T follicular helper cell (primary cell): ENCODE measurements around the gene COBL.

Experiments
- DNase-seq: peaks from one replicate; pipeline ENCODE4 v3.0.0-alpha.2; 2020; ENCODE audit warnings: low read depth

Gene COBL

DNA sequence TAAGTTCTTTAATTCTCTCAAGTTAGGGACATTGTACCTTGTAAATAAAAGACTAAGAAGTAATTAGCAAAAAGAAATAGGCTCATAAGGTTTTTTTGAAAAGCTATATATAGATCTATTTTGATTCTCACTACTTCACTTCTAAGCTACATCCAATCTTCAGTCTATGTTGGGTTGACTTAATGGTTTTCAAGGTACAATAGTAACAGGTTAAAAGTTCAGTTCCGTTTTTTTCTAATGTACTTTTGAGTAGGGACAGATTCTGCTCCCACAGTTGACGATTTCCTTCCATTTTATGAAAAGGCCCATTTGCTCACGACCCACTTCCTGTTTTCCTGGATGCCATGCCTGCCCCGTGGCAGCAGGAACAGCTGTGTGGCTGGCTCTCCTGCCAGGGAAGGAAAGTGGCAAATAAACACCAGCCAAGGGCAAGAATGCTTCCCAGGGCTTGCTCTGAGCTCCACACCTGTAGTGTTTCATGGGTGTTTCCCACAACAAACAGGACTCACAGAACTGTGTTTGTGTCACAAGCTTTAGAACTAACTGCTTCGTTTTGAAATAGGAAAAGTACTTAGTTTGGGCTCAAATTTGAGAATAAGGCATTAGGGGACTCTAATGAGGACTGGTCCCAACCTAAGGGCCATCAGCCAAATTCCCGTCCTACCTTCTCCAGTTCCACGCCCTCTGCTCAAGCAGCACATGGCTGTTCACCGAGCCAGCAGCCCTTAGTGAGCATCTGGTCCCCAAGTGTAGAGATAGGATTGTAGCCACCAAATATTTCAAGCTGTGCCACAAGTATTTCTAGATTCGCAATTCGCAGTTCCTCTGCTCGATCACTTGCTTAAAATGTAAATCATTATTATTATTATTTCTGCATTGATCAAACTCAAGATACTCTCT is 240.7 kb downstream of the COBL start:
- DNase-seq: no peak

DNA sequence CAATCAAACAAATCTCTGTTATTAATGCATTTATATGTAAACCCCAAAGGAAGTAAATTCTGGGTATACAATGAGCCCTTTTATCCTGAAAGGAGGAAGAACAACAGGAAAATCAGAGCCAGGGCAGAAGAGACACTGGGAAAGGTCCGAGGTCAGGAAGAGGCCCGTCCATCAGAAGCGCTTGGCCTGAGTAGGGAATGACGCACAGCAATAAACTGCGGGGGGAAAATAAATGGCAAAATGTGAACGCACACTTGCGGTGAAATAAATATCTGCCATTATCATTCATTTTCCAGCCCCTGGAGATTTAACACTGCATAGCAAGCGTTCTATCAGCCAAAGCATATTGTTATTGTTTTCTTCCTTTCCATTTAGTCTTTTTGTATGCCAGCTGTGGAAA is 243.4 kb downstream of the COBL start:
- no peak for DNase-seq

DNA sequence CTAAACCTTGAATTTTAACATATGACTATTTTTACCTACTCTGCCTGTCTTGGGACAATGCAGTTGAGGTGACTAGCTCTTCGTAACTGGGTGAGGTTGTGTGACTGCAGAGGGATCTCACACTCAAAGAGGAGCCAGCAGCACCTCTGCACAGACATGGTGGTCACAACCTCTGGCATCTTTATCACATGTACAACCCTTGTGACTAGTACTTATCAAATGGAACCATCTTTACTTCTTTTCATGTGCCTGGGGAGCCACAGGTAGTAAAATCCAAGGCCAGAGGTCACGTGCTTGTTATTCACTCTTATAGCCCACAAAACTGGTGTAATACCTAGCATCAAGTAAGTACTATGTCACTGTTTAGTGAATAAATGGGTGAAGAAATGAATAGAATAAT is 244.3 kb downstream of the COBL start:
- no peak for DNase-seq

DNA sequence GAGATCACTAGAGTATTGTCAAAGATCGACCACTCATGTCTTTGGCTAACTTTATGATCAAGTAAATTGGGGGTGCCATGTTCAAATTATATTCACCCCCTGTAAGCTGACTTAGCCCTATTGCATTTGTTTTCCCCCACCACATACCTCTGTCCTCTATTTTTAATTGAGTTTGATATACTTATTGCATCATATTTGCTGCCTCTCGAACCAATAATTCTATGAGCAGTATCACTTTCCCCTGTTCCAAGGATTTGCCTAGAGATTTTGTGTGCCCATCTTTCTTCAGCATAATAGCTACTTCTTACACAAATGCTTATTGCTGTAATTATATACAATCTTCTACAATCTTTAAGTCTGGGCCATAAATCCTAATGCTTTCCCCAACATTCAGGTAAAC is 245.2 kb downstream of the COBL start:
- DNase-seq: no peak

DNA sequence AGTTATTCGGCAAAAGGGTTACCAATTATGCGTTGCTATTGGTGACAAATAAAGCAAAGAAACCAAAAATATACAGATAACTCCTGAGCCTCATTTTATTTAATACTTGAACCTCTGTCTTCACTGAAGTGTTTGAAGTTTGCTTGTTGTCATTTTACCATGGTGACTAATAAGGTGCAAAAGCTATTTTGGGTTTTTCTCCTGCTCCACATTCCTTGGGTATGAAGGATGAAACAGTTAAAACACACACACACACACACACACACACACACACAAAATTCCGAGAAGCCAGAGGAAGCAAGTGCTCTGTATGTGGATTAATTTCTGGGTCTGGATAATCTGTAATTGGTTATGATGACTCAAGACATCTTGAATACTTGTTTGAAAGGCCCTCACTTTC is 246.5 kb downstream of the COBL start:
- DNase-seq: no peak

DNA sequence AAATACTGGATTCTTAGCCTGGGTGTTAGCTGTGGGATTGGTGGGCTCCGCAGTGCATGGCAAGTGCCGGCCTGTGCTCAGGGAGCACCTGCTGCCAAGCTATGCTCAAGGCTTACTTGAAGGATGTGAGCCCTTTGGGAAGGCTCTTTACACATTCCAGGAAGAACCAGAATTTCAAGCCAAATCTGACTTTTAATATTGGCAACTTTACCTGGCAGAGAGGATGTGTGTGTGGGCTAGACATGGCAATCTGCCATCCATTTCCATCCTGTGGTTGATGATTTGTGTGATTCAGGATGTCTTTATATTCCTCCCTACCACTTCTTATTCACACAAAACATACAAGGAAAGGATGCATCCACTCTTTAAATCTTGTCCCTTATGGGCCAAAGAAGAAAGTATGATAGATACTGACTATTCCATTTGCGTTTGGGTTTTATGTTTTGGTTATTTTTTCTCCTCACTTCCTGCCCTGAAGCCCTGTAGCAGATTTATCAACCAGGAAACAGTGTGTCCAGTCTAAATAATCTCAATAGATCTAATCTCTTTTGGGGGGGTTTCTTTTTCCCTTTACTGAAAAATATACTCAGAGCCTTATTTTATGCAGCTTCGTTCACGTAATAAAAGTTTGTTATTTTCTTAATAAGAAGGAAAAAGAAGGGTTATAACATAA is 247.1 kb downstream of the COBL start:
- DNase-seq: no peak

DNA sequence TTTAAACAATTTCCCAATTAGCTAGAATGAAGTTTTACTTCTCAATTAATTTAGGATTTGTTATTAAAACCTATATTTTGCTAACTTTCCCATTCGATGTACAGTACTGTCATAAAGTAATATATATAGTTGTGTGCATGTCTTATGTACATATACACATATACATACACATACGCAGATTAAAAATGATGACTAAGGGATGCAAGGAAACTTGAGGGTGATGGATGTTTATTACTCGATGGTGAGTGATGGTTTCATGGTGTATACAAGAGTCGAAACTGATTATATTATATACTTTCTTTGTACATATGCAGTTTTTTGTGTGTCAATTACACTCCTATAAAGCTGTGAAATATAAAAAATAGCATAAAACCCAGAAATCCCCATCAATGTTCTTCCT is 248.2 kb downstream of the COBL start:
- no peak for DNase-seq

DNA sequence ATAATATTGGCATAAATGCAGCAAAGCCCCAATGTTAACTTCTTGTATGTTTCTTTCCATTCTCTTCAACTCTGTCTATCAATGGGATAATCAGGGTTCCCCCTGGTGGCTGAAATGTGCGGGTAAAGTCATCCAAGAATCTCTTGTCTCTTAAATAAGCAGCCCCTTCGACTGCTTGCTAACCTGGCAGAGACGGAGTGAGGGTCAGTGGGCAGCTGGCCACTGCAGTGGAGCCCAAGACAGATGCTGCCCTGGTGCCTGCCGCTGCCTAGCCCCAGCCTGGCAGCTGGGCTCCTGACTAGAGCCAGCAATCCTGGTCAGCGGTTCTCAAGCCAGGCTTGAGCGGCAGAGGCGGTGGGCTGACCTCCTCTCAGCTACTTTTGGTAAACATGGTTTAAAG is 248.9 kb downstream of the COBL start:
- DNase-seq: peak; percentile 12

DNA sequence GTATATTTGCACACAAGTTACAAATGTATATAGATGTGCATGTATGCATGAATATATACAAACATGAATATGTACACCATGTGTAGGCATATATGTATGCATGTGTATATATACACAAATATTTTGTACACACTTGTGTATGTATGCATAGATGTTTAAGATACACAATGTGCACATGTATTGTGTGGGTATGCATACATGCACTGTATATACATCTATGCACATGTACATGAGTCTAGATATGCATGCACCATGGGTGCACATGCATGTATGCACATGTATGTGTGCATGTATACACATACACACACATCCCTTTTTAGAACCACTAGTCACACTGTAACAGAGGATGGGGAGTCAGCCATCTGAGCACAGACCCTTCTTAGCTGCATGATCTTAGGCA is 249.4 kb downstream of the COBL start:
- DNase-seq: no peak

DNA sequence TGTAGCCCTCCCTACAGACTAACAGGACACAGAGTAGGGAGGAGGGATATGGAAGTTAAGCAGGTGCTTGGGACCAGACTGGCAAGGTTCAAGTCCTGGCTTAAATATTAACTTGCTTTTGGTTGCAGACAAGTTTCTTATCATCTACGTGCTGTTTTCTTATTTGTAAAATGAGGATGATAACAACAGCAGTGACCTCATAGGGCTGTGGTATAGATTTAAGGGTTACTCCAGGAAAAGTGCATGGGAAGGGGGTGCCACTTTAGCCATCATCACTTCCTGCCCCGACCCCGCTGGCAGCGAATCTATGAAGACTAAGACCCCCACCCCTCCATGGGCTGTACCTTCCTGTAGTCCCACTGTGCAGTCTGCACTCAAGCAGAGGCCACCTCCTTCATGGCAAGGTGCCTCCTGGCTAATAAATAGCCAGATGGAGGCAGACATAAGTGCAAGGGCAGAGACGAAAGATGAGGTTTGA is 250.2 kb downstream of the COBL start:
- DNase-seq: no peak

DNA sequence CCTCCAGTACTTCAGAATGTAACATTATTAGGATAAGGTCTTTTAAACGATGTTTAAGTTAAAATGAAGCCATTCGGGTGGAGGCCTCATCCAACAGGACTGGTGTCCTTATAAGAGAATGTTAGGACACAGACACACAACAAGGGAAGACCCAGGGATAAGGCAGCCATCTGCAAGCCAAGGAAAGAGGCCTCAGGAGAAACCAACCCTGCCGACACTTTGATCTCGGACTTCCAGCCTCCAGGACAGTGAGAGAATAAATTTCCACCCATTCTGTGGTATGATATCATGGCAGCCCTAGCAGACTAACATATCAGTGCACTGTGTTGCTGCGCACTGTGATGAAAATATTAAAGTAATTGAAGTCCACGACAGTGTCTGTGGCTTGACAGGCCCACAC is 250.8 kb downstream of the COBL start:
- DNase-seq: no peak

DNA sequence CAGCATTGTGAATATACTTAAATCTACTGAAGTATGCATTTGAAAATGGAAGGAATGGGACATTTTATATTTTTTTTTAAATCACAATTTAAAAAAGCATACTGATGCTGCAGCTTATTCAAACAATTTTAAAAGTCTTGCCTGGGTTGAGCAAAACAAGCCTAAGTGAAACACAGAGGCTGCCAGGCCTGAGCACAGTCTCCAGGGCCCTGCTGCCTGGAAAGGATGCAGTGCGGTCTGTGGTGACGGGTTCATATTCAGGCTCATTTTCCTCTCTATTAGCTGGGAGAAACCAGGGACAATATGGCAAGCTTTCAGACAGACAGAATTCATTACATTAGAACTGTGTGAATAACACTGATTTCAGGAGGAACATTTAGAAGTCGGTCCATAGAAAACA is 251.9 kb downstream of the COBL start:
- no peak for DNase-seq

DNA sequence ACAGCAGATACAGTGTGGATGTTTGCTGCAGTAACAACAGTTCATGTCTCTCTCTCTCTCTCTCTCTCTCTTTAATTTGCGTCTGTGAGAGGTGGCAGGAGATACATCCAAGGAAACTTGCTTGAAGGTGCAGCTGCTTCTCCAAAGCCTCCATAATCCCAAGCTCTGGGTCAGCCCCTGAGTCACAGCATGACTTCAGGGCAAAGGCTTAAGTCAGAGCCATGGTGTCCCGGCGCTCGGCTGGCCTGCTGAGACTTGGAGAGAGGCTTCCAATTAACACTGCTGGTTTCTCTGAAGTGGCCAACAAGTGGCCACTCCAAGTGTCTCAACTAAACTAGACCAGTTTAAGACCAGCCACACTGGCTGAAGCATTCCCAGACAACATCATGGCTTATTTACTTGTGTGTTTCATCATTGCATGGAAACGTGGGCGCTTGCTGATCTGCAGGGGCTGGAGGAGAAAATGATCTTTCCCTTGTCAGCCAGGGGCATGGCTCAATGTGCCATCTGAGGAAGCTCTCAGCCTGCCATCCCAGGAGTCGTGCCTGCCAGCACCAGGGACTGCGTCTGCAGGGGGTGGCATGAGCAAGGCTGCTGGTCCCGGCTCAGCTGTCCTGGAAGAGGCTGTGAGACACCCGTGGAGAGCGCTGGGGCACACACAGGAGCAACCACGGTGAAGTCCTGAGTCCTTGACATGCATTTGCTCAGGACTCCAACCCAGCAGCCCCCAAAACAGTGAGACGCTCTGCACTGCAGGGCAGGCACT is 254.2 kb downstream of the COBL start:
- DNase-seq: no peak

DNA sequence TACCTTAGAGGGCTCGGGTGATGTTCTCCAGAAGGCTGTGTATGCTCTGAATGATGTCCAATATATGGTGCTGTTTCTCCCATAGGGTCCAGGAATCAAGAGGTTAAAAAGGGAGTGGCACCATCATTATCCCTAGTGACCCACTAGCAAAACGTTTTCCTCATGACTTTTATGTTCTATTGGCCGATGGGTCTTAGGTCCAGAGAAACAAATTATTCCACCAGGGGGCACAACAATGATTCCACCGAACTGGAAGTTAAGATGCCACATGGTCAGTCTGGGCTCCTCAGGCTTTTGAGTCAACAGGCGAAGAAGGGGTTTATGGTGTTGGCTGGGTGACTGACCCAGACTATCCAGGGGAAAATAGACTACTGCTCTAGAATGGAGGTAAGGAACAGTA is 256.1 kb downstream of the COBL start:
- no peak for DNase-seq

DNA sequence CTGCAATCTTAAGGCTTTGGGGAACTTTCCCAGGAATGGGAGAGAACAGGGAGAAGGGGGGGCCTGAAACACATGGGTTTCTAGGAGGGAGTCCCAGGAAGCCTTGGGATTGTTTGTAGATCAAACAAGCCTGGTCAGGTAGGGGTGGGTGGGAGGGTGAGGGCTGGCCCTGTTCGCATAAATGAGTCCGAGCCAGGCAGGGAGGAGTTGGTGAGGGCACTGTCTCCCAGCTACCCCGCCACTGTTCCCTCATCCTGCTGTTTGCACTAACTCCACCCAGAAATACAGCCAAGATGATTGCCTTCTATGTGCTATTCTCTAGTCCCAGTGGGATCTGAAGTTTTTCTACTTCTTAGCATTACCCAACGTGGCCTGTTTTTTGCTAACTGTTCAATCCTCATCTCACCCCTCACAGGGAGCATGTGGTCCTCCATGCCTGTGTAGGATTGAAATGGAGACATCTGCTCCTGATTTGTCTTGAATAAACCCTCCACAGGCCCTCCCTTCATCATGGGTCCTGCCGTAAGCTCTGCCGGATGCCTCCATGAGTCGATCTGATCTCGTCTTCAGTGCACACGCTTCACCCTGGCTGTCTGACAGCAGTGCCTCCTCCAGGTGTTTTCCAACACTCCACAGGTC is 257.0 kb downstream of the COBL start:
- no peak for DNase-seq

DNA sequence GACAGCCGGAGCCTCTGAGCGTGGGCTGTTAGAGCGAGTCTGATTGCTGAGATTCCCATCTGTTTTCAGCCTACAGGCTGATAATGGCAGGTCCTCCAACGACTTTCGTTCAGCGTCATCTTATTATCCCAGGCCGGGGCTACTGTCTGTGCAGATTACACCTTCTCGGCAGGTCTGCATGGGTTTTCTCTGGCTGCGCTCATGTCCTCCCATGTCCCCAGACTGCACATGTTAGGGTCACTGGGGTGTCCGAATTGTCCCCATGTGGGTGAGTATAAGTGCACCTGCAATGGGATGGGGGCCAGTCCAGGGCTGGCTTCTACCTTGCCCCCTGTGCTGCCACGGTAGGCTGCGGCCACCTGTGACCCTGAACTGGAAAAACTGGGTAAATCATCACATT is 257.8 kb downstream of the COBL start:
- no peak for DNase-seq

DNA sequence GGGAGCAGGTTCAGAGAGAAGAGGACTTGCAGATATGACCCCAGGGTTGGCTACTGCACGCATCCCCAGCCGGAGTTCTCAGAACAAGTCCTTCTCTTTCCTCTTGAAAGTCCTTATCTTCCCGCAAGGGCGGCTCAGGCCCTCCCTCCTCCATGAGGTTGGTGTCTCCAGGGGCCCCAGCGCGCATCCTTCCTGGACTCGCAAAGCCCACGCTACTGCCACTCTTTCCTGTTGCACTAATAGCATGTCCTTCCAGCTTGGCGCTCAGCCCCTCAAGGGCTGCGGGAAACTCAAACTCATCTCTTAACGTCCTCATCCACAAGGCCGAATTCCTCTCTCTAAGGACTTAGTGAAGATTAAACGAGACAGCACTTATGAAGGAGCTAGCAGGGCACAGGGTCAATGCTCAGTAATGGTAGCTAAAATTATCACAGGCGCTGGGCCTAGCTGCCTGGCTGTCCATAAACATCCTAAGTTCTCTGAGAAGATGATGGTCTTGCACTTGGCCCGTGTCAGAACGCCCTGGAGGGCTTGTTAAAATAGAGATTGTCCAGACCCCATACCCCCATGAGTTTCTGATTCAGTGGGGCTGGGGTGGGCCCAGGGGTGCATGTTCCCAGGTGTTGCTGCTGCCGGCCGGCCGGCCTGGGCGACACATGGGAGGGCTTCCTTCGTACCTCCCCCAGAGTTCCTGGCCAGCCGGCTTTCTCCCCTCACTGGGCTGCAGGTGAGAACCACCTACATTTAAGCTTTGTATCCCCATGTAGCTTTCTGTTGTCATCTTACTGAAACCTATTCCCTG is 261.4 kb downstream of the COBL start:
- DNase-seq: no peak

DNA sequence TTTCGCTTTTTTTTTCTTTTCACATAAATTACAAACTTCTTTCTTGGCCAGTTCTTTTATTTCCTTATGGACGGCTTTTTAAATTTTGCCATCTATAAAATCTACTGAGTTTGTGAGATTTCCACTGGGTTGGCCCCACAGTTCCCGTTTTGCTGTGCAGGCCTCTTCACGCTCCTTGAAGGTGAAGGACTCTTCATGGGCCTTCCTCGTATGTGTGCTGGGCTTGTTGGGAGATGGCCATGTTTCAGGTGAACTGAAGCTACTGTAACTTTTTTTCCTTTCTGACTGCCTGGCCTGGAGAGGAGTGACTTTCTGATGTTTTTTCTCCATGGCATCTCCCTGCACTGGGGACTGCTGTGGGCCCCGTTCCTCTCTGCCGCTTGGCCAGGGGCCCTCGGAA is 262.4 kb downstream of the COBL start:
- no peak for DNase-seq

DNA sequence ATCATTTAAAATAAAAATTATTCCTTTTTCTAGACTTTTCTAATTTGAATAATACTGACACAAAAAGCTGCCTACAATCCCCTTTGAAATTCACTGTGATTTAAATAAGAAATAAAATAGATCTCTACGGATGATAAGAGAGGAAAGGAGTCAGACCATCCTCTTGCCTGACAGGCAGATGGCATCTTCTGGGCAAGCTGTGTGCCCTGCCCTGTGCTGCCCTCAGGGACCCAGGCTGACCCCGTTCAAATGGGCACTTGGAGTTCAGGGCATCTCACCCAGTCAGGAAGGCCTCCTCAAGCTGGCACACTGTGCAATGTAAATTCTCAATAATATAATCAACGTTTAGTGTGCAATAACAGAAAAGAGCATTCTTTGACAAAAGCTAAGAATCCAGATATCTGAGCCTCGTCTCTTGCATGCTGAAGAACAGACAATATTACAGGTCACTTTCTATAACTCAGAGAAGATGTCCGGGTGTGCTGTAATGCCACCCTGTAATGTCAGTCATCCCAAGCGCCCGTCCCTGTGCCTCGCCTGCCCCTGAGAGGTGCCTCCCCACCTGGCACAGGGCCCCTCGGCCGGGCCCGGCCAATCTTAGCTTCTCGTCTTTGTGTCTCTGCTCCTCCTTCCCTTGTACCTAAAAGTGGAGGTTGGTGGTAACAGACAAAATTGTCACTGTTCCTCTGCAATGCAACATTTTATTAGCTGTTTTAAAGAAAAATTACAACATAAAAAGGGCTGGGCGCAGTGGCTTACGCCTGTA is 263.3 kb downstream of the COBL start:
- no peak for DNase-seq

DNA sequence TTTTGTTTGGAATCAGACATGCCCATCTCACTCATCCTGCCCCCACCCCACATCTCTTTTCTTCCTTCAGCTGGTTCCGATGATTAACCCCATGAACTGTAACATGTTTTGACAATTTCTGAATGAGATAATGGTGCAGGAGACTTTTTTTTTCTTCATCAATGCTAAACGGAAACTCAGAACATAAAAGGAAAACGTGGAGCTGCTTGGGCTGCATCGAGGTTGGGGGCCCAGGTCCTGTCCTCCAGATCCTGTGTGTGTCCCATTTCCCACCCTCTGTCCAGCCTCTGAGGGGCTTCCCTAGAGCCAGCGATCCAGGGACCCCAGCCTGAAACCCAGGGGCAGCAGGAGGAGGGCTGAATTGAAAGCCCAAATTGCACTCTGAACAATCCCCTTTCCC is 270.1 kb downstream of the COBL start:
- no peak for DNase-seq

DNA sequence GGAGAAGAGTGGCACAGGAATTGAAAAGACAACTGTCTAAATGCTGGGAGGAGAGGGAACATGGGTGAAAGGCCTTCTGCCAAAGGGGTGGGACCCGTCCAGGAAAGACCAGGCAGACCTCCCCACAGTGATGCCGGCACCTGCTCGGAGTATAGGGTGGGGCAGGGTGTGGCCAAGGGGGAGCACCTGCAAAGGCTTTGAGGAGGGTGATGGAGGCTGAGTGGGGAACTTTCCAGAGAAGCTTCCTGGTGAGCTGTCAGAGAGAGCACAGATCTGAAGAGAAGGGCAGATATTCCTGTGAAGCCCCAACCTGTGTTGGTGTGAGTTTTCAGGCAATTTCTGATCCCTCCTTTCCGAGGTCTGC is 270.5 kb downstream of the COBL start:
- no peak for DNase-seq
